Measurements from ENCODE around the gene DCDC1.

- TF ChIP-seq, protein P1, sequence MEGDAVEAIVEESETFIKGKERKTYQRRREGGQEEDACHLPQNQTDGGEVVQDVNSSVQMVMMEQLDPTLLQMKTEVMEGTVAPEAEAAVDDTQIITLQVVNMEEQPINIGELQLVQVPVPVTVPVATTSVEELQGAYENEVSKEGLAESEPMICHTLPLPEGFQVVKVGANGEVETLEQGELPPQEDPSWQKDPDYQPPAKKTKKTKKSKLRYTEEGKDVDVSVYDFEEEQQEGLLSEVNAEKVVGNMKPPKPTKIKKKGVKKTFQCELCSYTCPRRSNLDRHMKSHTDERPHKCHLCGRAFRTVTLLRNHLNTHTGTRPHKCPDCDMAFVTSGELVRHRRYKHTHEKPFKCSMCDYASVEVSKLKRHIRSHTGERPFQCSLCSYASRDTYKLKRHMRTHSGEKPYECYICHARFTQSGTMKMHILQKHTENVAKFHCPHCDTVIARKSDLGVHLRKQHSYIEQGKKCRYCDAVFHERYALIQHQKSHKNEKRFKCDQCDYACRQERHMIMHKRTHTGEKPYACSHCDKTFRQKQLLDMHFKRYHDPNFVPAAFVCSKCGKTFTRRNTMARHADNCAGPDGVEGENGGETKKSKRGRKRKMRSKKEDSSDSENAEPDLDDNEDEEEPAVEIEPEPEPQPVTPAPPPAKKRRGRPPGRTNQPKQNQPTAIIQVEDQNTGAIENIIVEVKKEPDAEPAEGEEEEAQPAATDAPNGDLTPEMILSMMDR (IDR thresholded peaks at IDR 0.05), result no peak
- TF ChIP-seq POLR2A (IDR thresholded peaks at IDR 0.05), result no peak
These were observed 65.8 kb downstream of the DCDC1 start for GRCh38 chr11:31303644-31304180.

Data from adrenal gland (tissue), 5 donors.